GM19372 (cell line): ENCODE results near the gene BET1L.
"Not testable (repeated sequence)": the region's sequence is repeated elsewhere in the genome, so short reads cannot be mapped to it uniquely, and the experiment has no call there.

Experiments used
- ATAC-seq: cut with Tn5 transposase; IDR thresholded peaks from one replicate; pipeline ENCODE4 v1.9.1; 2021; ENCODE audit warnings: mild to moderate bottlenecking, low read depth, moderate library complexity; ENCODE audit not compliant: unreplicated experiment

Gene BET1L

GRCh38 chr11:230431-230830, 23.2 kb upstream of the BET1L start:
- ATAC-seq, result no peak

GRCh38 chr11:227824-228379, 20.7 kb upstream of the BET1L start:
- no peak for ATAC-seq

GRCh38 chr11:225734-226453, 18.7 kb upstream of the BET1L start:
- ATAC-seq, result no peak

DNA sequence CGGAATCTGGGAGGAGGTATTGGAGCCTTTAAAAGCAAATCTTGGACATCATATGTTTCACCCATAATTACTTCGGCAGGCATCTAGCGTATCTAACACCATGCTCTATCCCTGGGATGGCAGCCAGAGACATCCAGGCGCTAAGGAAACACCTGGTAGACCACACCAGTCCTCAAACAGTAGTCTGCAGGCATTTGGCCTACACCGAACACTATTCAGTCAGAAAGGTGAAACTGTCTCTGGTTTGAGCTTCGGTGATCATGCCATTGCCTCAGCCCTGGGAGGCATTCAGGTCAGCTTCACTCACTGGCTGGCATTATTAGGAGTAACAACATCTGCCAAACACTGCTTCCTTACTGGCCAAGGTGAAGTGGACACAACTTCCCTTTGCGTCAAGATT, 17.2 kb upstream of the BET1L start:
- ATAC-seq, result no peak

GRCh38 chr11:223884-224283, 16.7 kb upstream of the BET1L start:
- ATAC-seq, result no peak

DNA sequence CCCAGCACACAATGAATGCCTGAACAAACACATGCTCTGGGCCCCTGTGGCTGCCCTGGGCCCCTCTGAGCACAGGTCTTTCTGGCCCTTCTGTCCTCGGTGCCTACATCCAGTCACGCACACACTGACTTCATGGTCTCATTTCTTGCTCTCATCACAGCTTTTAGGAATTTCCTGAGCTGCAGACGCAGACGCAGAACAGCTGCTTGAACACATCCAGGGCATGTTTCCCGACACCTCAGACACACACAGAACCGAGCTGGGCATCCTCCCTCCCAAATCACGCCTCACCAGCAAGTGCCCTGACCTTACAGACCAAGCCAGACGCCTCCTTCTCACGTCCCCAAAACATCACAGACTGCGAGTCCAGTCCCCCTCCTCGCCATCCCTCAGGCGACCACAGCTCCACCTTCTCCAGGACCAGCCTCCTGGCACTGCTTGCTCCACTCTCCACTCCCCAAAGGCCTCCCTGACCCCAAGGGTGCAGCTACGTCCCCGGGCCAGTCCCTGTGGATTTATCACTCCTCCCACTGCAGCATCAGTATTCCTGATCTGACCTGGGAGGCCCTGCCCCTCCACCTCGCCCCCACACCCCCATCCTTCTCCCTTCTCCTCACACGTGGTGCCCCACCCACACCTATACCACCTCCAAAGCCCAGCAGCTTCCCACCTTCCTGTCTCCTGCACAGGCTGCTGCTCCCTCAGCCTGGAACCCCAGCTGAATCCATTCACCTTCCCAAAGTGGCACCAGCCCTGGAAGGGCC, 16.0 kb upstream of the BET1L start:
- no peak for ATAC-seq

DNA sequence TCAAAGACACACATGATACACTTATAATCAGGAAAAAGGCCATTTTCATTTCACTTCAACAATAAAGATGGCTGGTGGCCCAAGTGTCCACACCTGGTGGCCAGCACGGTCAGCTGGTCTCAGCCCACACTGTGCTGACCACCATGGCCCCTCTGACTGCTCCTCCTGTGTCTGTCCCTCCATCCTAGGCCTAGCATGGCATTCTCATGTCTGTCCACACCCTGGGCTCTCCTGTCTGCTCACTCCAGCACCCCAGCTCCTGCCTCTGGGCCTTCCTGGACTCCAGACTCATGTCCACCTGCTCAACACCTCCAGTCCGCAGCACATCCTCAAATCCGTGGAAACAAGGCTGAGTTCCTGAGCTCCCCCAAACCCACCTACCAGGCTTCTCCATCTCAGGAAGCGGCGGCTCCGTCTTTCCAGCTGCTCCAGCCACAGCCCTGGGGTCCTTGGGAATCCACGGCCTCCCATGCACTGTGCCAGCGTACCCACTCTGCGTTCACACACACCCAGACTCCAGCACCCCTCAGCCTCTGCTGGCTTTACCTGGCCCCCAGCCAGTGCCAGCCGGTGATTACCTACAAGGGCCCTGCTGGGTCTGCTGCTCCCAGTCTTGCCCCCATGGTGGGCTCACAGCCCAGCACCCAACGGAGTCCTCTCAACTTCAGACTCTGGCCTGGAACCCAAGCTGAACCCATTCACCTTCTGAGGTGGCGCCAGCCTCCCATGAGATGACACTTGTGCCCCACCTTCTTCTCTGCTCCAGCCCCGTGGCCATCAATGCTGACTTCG, 15.0 kb upstream of the BET1L start:
- ATAC-seq, result no peak

DNA sequence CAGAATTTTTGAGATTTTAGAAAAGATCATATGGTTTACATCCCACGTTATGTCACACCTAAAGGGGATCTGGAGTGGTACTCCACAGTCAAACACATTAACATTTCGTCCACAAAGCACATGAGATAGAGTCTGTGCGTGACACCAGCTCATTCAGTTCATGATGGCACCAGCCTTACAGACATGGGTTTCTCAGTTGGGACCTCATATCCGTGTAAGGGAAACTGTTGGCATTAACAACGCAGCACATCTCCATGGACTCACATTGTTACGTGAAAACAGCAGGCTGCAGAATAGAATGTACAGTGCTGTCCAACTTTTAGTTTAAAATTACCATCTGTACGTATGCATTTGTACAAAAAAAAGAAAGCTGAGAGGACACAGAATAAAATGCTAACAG, 14.3 kb upstream of the BET1L start:
- no peak for ATAC-seq

GRCh38 chr11:220641-221215, 13.5 kb upstream of the BET1L start:
- not testable (repeated sequence) for ATAC-seq

GRCh38 chr11:218815-219593, 11.8 kb upstream of the BET1L start:
- ATAC-seq, result no peak

GRCh38 chr11:217704-218103, 10.5 kb upstream of the BET1L start:
- ATAC-seq, result no peak

DNA sequence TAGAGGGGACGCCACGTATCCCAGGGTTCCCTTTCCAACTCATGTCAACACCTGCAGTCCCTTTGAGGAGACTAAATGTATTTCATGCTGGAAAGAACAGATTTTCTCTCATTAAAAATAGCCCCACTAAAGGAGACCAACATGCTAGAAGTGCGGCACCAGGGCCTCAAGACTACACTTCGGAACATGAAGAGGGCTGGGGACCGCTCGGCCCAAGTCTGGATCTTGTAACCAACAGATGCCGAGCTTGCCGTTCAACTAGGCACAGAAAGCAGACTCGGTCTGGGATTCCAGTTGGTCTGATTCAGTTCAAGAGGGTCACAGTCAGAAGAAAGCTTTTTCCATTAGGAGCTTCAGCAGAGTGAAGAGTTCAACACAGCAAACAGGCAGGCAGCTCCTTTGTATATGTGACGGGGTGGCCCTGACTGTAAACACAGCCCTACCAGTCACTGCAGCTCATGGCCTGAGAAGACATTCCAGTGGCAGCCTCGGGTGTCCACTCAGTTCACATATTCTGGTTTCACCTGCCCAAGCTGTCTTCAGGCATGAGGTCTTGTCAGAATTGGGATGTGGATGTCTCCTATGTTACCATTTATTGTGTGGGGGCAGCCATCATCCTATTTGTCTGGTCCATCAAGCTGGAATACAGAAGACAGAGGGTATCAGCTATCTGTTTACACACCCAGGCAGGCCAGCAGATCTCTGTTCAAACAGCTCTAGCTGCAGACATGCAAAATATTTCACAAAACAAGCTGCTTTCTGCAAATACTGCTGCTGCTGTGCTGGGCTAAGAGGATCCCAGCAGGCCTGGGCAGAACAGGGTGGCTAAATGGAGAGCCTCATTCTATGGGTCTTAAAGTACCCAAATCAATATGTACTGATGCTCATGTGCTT, 9.1 kb upstream of the BET1L start:
- no peak for ATAC-seq

GRCh38 chr11:215581-216037, 8.4 kb upstream of the BET1L start:
- ATAC-seq, result no peak

- ATAC-seq, result no peak
Measured at GRCh38 chr11:214083-214482, 6.9 kb upstream of the BET1L start.

DNA sequence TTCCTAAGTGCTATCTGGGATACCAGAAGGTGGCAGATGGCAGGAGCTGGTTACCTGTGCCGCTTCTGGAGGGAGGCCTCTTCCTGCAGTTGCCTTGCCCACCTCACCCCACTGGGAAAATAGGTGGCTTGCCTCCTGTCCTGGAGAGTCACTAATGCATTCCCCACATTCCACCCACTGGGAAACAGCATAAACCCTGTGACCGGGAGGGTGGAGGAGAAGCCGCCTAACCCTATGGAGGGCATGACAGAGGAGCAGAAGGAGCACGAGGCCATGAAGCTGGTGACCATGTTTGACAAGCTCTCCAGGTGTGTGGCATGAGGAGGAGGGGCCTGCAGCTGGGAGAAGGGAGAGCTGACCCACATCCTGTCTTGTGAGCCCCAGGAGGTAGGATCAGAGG, 5.9 kb upstream of the BET1L start:
- ATAC-seq, result no peak

GRCh38 chr11:212150-213100, 5.2 kb upstream of the BET1L start:
- no peak for ATAC-seq

DNA sequence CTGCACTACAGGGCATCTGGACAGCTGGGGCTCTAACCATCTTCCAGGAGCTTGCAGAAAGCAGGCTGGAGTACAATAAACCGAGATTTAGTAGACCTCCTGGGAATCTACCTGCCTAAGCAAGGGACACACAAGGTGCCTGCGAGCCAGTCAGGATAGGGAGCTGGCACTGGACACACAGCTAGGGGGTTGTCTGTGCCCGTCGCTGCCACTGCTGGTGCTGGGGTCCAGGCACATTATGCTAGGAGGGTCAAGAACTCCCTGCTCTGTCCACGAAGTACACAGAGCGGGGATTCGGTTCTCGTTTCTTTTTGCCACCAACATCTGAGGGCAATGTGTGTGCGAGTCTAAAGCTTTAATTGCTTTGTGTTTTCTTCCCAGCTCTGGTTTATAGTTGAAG, 4.5 kb upstream of the BET1L start:
- no peak for ATAC-seq

- no peak for ATAC-seq
Measured at GRCh38 chr11:211295-211694, 4.1 kb upstream of the BET1L start.
